ENCODE results near the gene GRIA1.

The GRIA1 gene

DNA sequence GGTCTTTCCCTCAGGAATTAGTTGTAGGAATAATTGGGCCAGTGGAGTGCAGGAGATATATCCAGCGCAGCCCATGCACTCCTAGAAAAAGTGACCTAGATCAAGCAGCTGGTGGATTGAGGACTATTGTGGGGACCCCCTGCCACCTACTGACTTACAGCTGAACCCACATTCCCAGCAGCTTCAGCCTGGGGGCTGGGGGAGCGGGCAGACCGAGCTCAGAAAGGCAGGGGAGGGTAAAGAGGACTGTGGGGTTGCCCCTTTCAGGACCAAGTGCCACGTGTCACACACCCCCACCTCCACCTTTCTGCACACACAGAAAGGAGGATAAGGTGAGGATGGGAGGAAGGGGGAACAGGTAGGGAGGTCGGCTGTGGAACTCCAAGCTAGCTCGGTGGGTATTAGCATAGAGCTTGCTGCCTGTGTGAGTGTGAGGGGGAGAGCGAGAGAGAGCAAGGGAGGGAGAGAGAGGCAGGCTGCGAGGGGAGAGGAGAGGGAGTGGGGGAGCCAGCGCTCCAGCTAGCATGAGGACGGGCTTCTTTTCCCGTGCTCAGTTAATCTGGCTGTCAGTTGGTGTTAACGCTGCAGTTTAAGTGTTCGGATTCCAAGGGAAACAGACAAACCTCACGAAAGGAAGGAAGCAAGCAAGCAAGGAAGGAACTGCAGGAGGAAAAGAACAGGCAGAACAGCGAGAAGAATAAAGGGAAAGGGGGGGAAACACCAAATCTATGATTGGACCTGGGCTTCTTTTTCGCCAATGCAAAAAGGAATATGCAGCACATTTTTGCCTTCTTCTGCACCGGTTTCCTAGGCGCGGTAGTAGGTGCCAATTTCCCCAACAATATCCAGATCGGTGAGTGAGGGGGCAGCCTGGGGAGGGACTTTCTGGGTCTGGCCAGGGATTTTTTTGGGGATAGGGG, at the start of gene GRIA1:
TSS of gene GRIA1 (plus strand) at position 553 of the 920 bp plus-strand sequence.
- no peak within 1 kb of the TSS for H3K27ac ChIP-seq
- H3K36me3 ChIP-seq = no peaks in the 10 kb centered on the region
- H3K27me3 ChIP-seq = peaks cover 0 to 8% of the 10 kb centered on the region in 2 donors
- peak within 1 kb of the TSS; percentile 41 to 46 for H3K4me3 ChIP-seq
- no peaks in the 10 kb centered on the region for H3K9me3 ChIP-seq
- TF ChIP-seq, protein P1, sequence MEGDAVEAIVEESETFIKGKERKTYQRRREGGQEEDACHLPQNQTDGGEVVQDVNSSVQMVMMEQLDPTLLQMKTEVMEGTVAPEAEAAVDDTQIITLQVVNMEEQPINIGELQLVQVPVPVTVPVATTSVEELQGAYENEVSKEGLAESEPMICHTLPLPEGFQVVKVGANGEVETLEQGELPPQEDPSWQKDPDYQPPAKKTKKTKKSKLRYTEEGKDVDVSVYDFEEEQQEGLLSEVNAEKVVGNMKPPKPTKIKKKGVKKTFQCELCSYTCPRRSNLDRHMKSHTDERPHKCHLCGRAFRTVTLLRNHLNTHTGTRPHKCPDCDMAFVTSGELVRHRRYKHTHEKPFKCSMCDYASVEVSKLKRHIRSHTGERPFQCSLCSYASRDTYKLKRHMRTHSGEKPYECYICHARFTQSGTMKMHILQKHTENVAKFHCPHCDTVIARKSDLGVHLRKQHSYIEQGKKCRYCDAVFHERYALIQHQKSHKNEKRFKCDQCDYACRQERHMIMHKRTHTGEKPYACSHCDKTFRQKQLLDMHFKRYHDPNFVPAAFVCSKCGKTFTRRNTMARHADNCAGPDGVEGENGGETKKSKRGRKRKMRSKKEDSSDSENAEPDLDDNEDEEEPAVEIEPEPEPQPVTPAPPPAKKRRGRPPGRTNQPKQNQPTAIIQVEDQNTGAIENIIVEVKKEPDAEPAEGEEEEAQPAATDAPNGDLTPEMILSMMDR (IDR thresholded peaks at IDR 0.05) = no peak
- no peak for DNase-seq
- intact Hi-C loops (cut with DNase I; ENCODE audit: low total_unique reads) = no loop called here
- peaks cover 0 to 11% (median 5%) of the 10 kb centered on the region in 4 donors for H3K4me1 ChIP-seq

DNA sequence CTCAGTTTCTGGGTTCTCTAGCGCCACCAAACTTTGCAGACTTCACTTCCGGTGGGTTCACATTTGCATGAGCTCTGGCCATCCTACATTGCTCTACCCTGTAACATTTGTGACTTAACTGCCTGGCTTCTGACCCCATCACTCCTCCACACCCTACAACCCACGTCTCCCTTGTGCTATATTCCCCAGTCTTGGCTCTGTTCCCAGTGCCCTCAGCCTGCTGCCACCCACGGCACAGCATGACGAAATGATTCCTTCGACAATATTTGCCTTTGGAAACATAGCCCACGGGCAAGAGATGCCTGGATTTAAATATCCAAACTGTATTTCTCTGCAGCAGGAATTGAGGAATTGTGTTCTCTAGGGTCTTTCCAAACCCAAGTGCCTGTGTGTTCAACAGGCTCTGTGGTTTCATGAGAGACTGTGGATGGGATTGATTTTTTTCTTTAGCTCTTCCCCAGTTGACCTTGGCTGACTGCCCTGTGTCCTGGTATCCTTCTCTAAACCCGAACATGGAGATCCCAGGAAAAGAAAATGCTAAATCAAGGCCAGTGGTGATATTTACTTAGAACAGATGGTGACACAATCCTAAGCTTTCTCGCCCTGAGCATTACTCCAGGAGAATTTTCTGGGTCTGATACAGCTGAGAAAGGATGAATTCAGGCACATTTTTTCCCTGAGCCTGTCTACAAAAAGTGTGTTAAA, 44.4 kb upstream of the GRIA1 start:
- no peaks in the 10 kb centered on the region for H3K9me3 ChIP-seq
- peaks cover 0 to 47% (median 14%) of the 10 kb centered on the region in 4 donors for H3K4me1 ChIP-seq
- intact Hi-C loops (cut with DNase I; ENCODE audit: low total_unique reads) = no loop called here
- peak overlapping the region; percentile 66 to 68 for H3K27ac ChIP-seq
- H3K4me3 ChIP-seq = peak overlapping the region in 1 of 2 donors; percentile 24
- no peaks in the 10 kb centered on the region for H3K36me3 ChIP-seq
- TF ChIP-seq, protein P1 (IDR thresholded peaks at IDR 0.05) = no peak
- DNase-seq = peak; percentile 43 to 88
- no peaks in the 10 kb centered on the region for H3K27me3 ChIP-seq

DNA sequence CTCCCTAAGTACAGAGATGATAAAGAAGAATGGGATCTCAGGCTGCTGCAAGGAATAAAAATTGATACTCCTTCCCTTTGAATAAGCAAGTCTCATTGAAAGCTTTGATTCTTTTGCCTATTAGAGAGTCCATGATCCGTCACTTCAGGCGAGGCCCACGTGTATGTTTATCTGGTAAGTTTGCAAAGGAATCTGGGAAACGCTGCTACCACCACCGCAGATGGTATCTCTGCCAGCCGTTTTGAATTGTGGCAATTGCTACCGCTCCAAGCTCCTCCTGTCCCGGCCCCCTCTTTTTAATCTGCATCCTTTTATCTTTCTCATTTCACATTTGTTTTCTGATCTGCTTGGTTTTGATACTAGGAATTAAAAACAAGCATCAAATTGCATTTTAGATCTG, 42.9 kb upstream of the GRIA1 start:
- no peaks in the 10 kb centered on the region for H3K36me3 ChIP-seq
- no peak for DNase-seq
- TF ChIP-seq, protein P1 (IDR thresholded peaks at IDR 0.05) = no peak
- H3K9me3 ChIP-seq = no peaks in the 10 kb centered on the region
- H3K4me3 ChIP-seq = no peak overlapping the region
- intact Hi-C loops (cut with DNase I; ENCODE audit: low total_unique reads) = no loop called here
- no peaks in the 10 kb centered on the region for H3K27me3 ChIP-seq
- H3K27ac ChIP-seq = no peak overlapping the region
- peaks cover 0 to 38% (median 14%) of the 10 kb centered on the region in 4 donors for H3K4me1 ChIP-seq

DNA sequence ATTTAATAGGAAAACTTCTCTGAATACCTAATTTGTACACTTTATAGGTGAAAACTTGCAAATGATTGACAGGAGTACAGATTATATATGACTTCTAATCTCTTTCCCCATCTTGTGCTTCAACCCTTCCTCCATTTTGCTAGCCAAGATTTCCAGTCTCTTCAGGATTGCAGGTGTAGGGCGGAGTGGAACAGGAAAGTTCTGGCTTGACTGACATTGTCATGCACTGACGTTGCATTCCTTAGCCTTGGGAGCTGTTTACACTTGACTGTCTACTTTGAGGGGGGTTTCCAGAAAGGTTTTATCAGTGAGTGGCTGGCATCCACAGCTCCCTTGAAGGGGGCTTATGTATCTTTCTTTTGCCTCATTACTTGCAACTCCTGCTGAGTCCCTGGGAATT, 34.1 kb upstream of the GRIA1 start:
- Histone ChIP-seq H3K4me3 (no peak overlapping the region), H3K36me3 (no peaks in the 10 kb centered on the region), H3K9me3 (no peaks in the 10 kb centered on the region), H3K4me1 (no peaks in the 10 kb centered on the region), H3K27ac (no peak overlapping the region), H3K27me3 (no peaks in the 10 kb centered on the region)
- intact Hi-C loops (cut with DNase I; ENCODE audit: low total_unique reads) = no loop called here
- TF ChIP-seq, protein P1 (IDR thresholded peaks at IDR 0.05) = no peak
- DNase-seq = no peak

DNA sequence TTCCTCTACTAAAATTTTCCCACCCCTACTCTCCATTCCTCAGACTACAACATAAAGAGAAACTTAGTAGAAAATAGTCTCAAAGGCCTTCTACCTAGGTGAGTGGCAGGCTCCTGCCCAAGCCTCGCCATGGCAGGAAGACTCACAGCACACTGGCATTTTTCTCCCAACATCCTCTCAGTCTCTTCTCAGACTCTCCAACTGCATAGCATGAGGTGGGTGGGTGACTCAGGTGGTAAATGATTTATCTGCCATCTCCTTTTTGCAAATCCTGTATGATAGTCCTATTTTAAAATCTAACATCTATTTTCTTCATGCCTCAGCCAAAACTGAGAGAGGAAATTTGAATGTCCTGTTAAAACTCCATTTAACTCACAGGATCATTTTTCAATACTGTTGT, 33.5 kb upstream of the GRIA1 start:
- DNase-seq = no peak
- Histone ChIP-seq H3K27ac (no peak overlapping the region), H3K36me3 (no peaks in the 10 kb centered on the region), H3K4me1 (no peaks in the 10 kb centered on the region), H3K9me3 (no peaks in the 10 kb centered on the region), H3K4me3 (no peak overlapping the region), H3K27me3 (no peaks in the 10 kb centered on the region)
- TF ChIP-seq, protein P1 (IDR thresholded peaks at IDR 0.05) = no peak
- intact Hi-C loops (cut with DNase I; ENCODE audit: low total_unique reads) = no loop called here
